Stimulated activated CD8-positive, alpha-beta memory T cell treated with anti-CD3 and anti-CD28 coated beads, Interleukin-7, amount 100 ng/mL, for 1 hour (primary cell): ENCODE measurements around the gene OMP.

Experiments
- DNase-seq, 2 donors: peaks; one replicate each; pipeline ENCODE4 v3.0.0-alpha.2; 2020; ENCODE audit warnings: low read depth in 2 of 2

The OMP gene

GRCh38 chr11:77069336-77069968 lies 33.2 kb upstream of the OMP start:
- no peak for DNase-seq

- DNase-seq = no peak
Observed at GRCh38 chr11:77069969-77070582, 32.6 kb upstream of the OMP start.

GRCh38 chr11:77071077-77071476 lies 31.6 kb upstream of the OMP start:
- DNase-seq = no peak

GRCh38 chr11:77071671-77072605 lies 30.7 kb upstream of the OMP start:
- no peak for DNase-seq

- no peak for DNase-seq
Observed at GRCh38 chr11:77072851-77073327, 29.8 kb upstream of the OMP start.

- no peak for DNase-seq
Observed at GRCh38 chr11:77073328-77074001, 29.2 kb upstream of the OMP start.

GRCh38 chr11:77074205-77074604 lies 28.4 kb upstream of the OMP start:
- DNase-seq = no peak

GRCh38 chr11:77074626-77075221 lies 27.9 kb upstream of the OMP start:
- no peak for DNase-seq

GRCh38 chr11:77075425-77075905 lies 27.2 kb upstream of the OMP start:
- DNase-seq = no peak

GRCh38 chr11:77079666-77080065 lies 23.0 kb upstream of the OMP start:
- DNase-seq = no peak

GRCh38 chr11:77080643-77081210 lies 21.9 kb upstream of the OMP start:
- no peak for DNase-seq

GRCh38 chr11:77081381-77081851 lies 21.2 kb upstream of the OMP start:
- DNase-seq = no peak

GRCh38 chr11:77081976-77082836 lies 20.4 kb upstream of the OMP start:
- DNase-seq = no peak

- DNase-seq = peak in 1 of 2 donors; percentile 12
Observed at GRCh38 chr11:77082838-77083565, 19.6 kb upstream of the OMP start.

- DNase-seq = no peak
Observed at GRCh38 chr11:77083566-77084245, 18.9 kb upstream of the OMP start.

- DNase-seq = no peak
Observed at GRCh38 chr11:77084581-77085191, 18.0 kb upstream of the OMP start.

GRCh38 chr11:77085652-77086051 lies 17.0 kb upstream of the OMP start:
- no peak for DNase-seq
